ENCODE results near the gene ST3GAL5. TPM values are rescaled to one million over a fixed set of nuclear protein-coding genes. Genes with fewer than 3 reads are reported as not detected.
"Not testable (repeated sequence)": the region's sequence is repeated elsewhere in the genome, so short reads cannot be mapped to it uniquely, and the experiment has no call there.

ST3GAL5 gene
- total and polyA plus RNA-seq, 2 experiments from 2014 or later: 11.9 to 12.5 TPM

- no peaks in the 10 kb centered on the region for H3K27me3 ChIP-seq
- H3K36me3 ChIP-seq: no peaks in the 10 kb centered on the region
- H3K4me1 ChIP-seq (ENCODE audit: low read depth): no peaks in the 10 kb centered on the region
- no peaks in the 10 kb centered on the region for H3K9me3 ChIP-seq (ENCODE audit: low read depth)
- DNase-seq (ENCODE audit: low read depth in 1 of 2, low spot score in 1 of 2): no peak
- no peak overlapping the region for H3K4me3 ChIP-seq
- no peak for TF ChIP-seq CTCF (IDR thresholded peaks at IDR 0.05; ENCODE audit: low read depth, low read length)
- no peak overlapping the region for H3K27ac ChIP-seq
Measured at GRCh38 chr2:85839461-85839860, 49.3 kb downstream of the ST3GAL5 start.

GRCh38 chr2:85838641-85839040, 50.1 kb downstream of the ST3GAL5 start:
- Histone ChIP-seq H3K9me3 (ENCODE audit: low read depth) (no peaks in the 10 kb centered on the region), H3K27me3 (no peaks in the 10 kb centered on the region), H3K4me1 (ENCODE audit: low read depth) (no peaks in the 10 kb centered on the region), H3K27ac (no peak overlapping the region), H3K4me3 (no peak overlapping the region), H3K36me3 (no peaks in the 10 kb centered on the region)
- DNase-seq (ENCODE audit: low read depth in 1 of 2, low spot score in 1 of 2): no peak
- no peak for TF ChIP-seq CTCF (IDR thresholded peaks at IDR 0.05; ENCODE audit: low read depth, low read length)

- no peak for DNase-seq (ENCODE audit: low read depth in 1 of 2, low spot score in 1 of 2)
- Histone ChIP-seq H3K27ac (no peak overlapping the region), H3K4me3 (no peak overlapping the region), H3K4me1 (ENCODE audit: low read depth) (no peaks in the 10 kb centered on the region), H3K9me3 (ENCODE audit: low read depth) (no peaks in the 10 kb centered on the region), H3K36me3 (no peaks in the 10 kb centered on the region), H3K27me3 (no peaks in the 10 kb centered on the region)
- no peak for TF ChIP-seq CTCF (IDR thresholded peaks at IDR 0.05; ENCODE audit: low read depth, low read length)
Measured at GRCh38 chr2:85838181-85838580, 50.6 kb downstream of the ST3GAL5 start.

GRCh38 chr2:85834466-85834865, 54.3 kb downstream of the ST3GAL5 start:
- Histone ChIP-seq H3K4me3 (no peak overlapping the region), H3K9me3 (ENCODE audit: low read depth) (no peaks in the 10 kb centered on the region), H3K27ac (no peak overlapping the region), H3K36me3 (no peaks in the 10 kb centered on the region), H3K4me1 (ENCODE audit: low read depth) (no peaks in the 10 kb centered on the region), H3K27me3 (no peaks in the 10 kb centered on the region)
- TF ChIP-seq CTCF (IDR thresholded peaks at IDR 0.05; ENCODE audit: low read depth, low read length): no peak
- no peak for DNase-seq (ENCODE audit: low read depth in 1 of 2, low spot score in 1 of 2)

- no peak for DNase-seq (ENCODE audit: low read depth in 1 of 2, low spot score in 1 of 2)
- H3K27ac ChIP-seq: no peak overlapping the region
- no peaks in the 10 kb centered on the region for H3K4me1 ChIP-seq (ENCODE audit: low read depth)
- no peak for TF ChIP-seq CTCF (IDR thresholded peaks at IDR 0.05; ENCODE audit: low read depth, low read length)
- no peaks in the 10 kb centered on the region for H3K36me3 ChIP-seq
- no peak overlapping the region for H3K4me3 ChIP-seq
- H3K9me3 ChIP-seq (ENCODE audit: low read depth): no peaks in the 10 kb centered on the region
- no peaks in the 10 kb centered on the region for H3K27me3 ChIP-seq
Measured at GRCh38 chr2:85831735-85832134, 57.1 kb downstream of the ST3GAL5 start.

- no peak for DNase-seq (ENCODE audit: low read depth in 1 of 2, low spot score in 1 of 2)
- no peak overlapping the region for H3K27ac ChIP-seq
- no peak overlapping the region for H3K4me3 ChIP-seq
- H3K9me3 ChIP-seq (ENCODE audit: low read depth): no peaks in the 10 kb centered on the region
- H3K36me3 ChIP-seq: no peaks in the 10 kb centered on the region
- H3K4me1 ChIP-seq (ENCODE audit: low read depth): no peaks in the 10 kb centered on the region
- H3K27me3 ChIP-seq: no peaks in the 10 kb centered on the region
- TF ChIP-seq CTCF (IDR thresholded peaks at IDR 0.05; ENCODE audit: low read depth, low read length): no peak
Measured at GRCh38 chr2:85830645-85831044, 58.1 kb downstream of the ST3GAL5 start.

- H3K27ac ChIP-seq; H3K9me3 ChIP-seq (ENCODE audit: low read depth); H3K4me1 ChIP-seq (ENCODE audit: low read depth); DNase-seq (ENCODE audit: low read depth in 1 of 2, low spot score in 1 of 2); H3K27me3 ChIP-seq; H3K4me3 ChIP-seq; H3K36me3 ChIP-seq: not testable (repeated sequence)
Measured at GRCh38 chr2:85829394-85829793, 59.4 kb downstream of the ST3GAL5 start.

Measured in cardiac muscle cell (in vitro differentiated cells and primary cell).